ENCODE data around the gene PLAAT2. TPM values are rescaled to one million over a fixed set of nuclear protein-coding genes. Genes with fewer than 3 reads are reported as not detected.
"Not testable (repeated sequence)": the region's sequence is repeated elsewhere in the genome, so short reads cannot be mapped to it uniquely, and the experiment has no call there.

Gene PLAAT2
- total RNA-seq, 4 donors from 2014 or later = 0.47 TPM; not detected in 3

DNA sequence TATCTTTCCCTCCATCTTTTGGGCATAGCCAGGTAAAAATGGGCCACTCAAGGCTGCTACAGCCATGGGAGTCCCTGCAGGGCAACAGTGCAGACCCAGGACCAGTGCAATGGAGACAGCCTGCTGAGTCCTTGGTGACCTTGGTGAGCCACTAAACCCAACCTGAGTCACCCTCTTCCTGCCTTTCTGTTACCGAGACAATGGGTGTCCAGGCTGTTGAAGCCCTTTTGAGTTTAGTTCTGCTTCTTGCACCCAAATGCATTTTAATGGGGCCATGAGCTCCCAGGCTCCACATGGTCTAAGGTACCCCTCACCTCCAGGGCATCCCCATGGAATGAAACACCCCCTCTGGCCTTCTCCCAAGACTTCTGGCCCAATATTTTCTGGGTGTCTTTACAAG lies 27.4 kb downstream of the PLAAT2 start:
- H3K27me3 ChIP-seq = no peaks in the 10 kb centered on the region
- peaks cover 0 to 9% (median 0%) of the 10 kb centered on the region in 3 donors for H3K36me3 ChIP-seq
- intact Hi-C loops (cut with DNase I) = no loop called here
- TF ChIP-seq POLR2A (IDR thresholded peaks at IDR 0.05) (no peak), CTCF (IDR thresholded peaks at IDR 0.05) (no peak)
- no peak for DNase-seq
- WGBS, 2 donors = 80% methylated on average over 1 of the region's 1 CpG; no CpG with 5 or more reads in 1 of the 2 donors
- H3K27ac ChIP-seq = peak overlapping the region in 3 of 4 donors; percentile 36 to 91 (median 86)
- no peaks in the 10 kb centered on the region for H3K9me3 ChIP-seq
- H3K4me3 ChIP-seq = no peak overlapping the region
- H3K4me1 ChIP-seq = peaks cover 20 to 64% (median 28%) of the 10 kb centered on the region in 3 donors

GRCh38 chr11:63534895-63535461 lies 28.2 kb downstream of the PLAAT2 start:
- 72 to 84% methylated on average over 5 of the region's 5 CpGs for WGBS, 2 donors
- Histone ChIP-seq H3K27me3 (no peaks in the 10 kb centered on the region), H3K27ac (peak overlapping the region in 1 of 4 donors; percentile 25), H3K36me3 (peaks cover 0 to 2% (median 0%) of the 10 kb centered on the region in 3 donors), H3K4me3 (no peak overlapping the region), H3K4me1 (peaks cover 20 to 64% (median 28%) of the 10 kb centered on the region in 3 donors), H3K9me3 (no peaks in the 10 kb centered on the region)
- intact Hi-C loops (cut with DNase I) = no loop called here
- no peak for DNase-seq
- no peak for TF ChIP-seq CTCF (IDR thresholded peaks at IDR 0.05)
- TF ChIP-seq POLR2A (IDR thresholded peaks at IDR 0.05) = no peak

DNA sequence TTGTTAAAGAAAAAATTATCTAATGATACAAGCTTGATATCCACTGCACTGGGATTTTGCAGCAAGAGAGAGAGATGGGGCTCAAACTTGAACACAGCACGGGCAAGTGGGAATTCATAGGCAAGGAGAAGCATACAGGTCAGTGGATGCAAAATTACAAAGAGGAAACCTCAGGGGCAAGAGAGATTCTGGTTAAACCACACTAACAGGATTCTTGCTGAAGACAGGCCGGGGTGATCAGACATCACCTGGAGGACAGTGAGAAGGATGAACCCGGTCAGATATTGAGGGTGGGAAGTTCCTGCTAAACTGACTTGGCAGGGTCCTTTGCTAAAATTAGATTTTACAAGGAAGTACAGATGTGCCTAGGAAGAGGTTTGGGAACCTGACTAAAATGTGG lies 29.1 kb downstream of the PLAAT2 start:
- TF ChIP-seq POLR2A (IDR thresholded peaks at IDR 0.05) = no peak
- TF ChIP-seq CTCF (IDR thresholded peaks at IDR 0.05) = no peak
- H3K27me3 ChIP-seq = no peaks in the 10 kb centered on the region
- DNase-seq = no peak
- WGBS, 2 donors = 46 to 74% methylated on average over 3 of the region's 3 CpGs
- H3K9me3 ChIP-seq = no peaks in the 10 kb centered on the region
- H3K27ac ChIP-seq = peak overlapping the region in 1 of 4 donors; percentile 25
- peaks cover 20 to 62% (median 28%) of the 10 kb centered on the region in 3 donors for H3K4me1 ChIP-seq
- H3K36me3 ChIP-seq = no peaks in the 10 kb centered on the region
- intact Hi-C loops (cut with DNase I) = no loop called here
- no peak overlapping the region for H3K4me3 ChIP-seq

DNA sequence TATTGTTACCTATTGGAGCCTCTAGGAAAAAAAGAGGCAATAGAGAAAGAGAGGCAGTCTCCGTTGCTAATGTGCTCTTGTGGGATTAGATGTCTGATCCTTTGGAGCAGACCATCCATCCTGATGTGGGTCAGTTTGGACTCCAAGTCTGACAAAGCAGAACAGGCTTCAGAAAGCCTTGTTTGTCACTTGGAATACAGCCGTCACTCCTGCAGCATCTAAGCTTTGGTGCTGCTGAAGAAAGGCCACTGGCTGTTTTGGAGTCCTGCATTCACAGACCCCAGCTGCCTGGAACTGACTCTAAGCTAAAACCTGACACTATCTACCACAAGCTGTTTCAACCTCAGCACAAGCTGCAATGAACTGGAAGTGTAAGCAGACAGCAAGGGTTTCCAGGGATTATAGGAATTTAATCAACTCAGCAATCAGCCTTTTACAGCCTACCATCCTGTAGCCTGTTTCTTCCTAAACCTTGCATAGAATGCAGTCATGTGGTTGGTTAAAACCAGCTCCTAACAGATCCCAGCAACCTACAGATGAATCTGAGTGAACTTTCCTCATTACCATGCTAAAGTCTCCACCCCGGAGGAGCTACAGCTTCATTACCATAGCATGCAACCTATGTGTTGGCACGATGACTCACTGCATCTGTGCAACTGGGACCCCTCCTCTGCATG lies 30.2 kb downstream of the PLAAT2 start:
- Histone ChIP-seq H3K4me3 (no peak overlapping the region), H3K27ac (no peak overlapping the region), H3K9me3 (no peaks in the 10 kb centered on the region), H3K27me3 (no peaks in the 10 kb centered on the region), H3K36me3 (no peaks in the 10 kb centered on the region), H3K4me1 (peaks cover 15 to 51% (median 20%) of the 10 kb centered on the region in 3 donors)
- 84 to 95% methylated on average over 3 to 4 of the region's 4 CpGs for WGBS, 2 donors
- intact Hi-C loops (cut with DNase I) = no loop called here
- TF ChIP-seq POLR2A (IDR thresholded peaks at IDR 0.05) (no peak), CTCF (IDR thresholded peaks at IDR 0.05) (no peak)
- no peak for DNase-seq

DNA sequence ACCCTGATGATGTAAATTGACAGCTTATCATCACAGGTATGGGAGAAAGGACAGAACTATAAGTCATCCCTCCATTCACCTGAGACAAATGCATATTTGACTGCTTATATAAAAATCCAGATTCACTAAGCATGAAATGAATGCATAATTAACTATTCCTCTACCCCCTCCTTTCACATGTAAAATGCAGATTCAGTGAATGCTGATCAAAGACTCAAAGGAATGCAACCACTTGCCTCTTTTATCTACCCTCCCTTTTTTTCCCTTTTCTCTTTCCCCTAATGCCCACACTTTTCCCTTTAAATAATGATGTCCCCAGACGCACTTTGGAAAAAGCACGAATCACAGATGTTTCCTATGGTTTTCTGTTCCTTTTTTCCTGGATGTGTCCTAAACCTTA lies 31.1 kb downstream of the PLAAT2 start:
- 79% methylated on average over 2 of the region's 2 CpGs for WGBS, 2 donors
- Histone ChIP-seq H3K27me3 (no peaks in the 10 kb centered on the region), H3K36me3 (no peaks in the 10 kb centered on the region), H3K4me1 (peaks cover 7 to 43% (median 13%) of the 10 kb centered on the region in 3 donors), H3K4me3 (no peak overlapping the region), H3K27ac (peak overlapping the region in 1 of 4 donors; percentile 37), H3K9me3 (no peaks in the 10 kb centered on the region)
- no peak for DNase-seq
- intact Hi-C loops (cut with DNase I) = no loop called here
- TF ChIP-seq CTCF (IDR thresholded peaks at IDR 0.05) (no peak), POLR2A (IDR thresholded peaks at IDR 0.05) (no peak)

DNA sequence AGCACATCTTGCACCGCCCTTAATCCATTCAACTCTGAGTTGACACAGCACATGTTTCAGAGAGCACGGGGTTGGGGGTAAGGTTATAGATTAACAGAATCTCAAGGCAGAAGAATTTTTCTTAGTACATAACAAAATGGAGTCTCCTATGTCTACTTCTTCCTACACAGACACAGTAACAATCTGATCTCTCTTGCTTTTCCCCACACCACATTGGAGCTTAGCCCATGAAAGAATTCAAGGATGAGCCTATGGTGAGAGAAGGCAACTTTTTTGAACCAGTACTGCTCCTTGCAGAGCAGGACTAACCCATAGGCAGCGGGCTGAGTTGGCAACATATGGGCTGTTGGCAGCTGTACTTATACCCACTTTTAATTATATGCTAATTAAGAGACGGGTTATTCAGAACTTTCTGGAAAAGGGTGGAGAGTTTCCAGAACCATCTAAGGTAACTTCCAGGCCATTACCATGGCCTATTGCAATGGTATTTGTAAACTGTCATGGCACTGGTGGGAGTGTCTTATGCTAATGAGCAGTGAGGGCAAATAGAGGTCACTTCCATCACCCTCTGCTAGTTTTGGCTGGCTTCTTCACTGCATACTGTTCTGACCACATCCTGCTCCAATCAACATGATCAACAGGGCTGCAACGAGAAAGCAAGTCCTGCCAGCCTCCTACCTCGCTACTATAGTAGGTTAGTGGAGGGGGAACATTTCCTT lies 31.9 kb downstream of the PLAAT2 start:
- DNase-seq; H3K27me3 ChIP-seq; H3K36me3 ChIP-seq; H3K4me3 ChIP-seq; intact Hi-C loops (cut with DNase I); H3K9me3 ChIP-seq: not testable (repeated sequence)
- H3K27ac ChIP-seq = peak overlapping the region in 1 of 4 donors; percentile 37
- H3K4me1 ChIP-seq = peaks cover under 1 to 34% (median 12%) of the 10 kb centered on the region in 3 donors
- WGBS, 2 donors = 46 to 61% methylated on average over 4 of the region's 6 CpGs
